GM21447 (cell line): ENCODE results near the gene MAD1L1.
"Not testable (repeated sequence)": the region's sequence is repeated elsewhere in the genome, so short reads cannot be mapped to it uniquely, and the experiment has no call there.

ENCODE experiments used
- ATAC-seq: cut with Tn5 transposase; IDR thresholded peaks from one replicate; pipeline ENCODE4 v1.9.1; 2021; ENCODE audit not compliant: unreplicated experiment

MAD1L1 gene

GRCh38 chr7:1848911-1849311 is 383.8 kb downstream of the MAD1L1 start:
- ATAC-seq: no peak

- ATAC-seq: no peak
Measured at GRCh38 chr7:1848013-1848640, 384.6 kb downstream of the MAD1L1 start.

GRCh38 chr7:1847260-1848001 is 385.3 kb downstream of the MAD1L1 start:
- no peak for ATAC-seq

GRCh38 chr7:1846331-1847065 is 386.2 kb downstream of the MAD1L1 start:
- no peak for ATAC-seq

- no peak for ATAC-seq
Measured at GRCh38 chr7:1845536-1846311, 387.0 kb downstream of the MAD1L1 start.

- ATAC-seq: no peak
Measured at GRCh38 chr7:1844951-1845390, 387.8 kb downstream of the MAD1L1 start.

GRCh38 chr7:1844336-1844950 is 388.3 kb downstream of the MAD1L1 start:
- no peak for ATAC-seq

- no peak for ATAC-seq
Measured at GRCh38 chr7:1843921-1844335, 388.8 kb downstream of the MAD1L1 start.

DNA sequence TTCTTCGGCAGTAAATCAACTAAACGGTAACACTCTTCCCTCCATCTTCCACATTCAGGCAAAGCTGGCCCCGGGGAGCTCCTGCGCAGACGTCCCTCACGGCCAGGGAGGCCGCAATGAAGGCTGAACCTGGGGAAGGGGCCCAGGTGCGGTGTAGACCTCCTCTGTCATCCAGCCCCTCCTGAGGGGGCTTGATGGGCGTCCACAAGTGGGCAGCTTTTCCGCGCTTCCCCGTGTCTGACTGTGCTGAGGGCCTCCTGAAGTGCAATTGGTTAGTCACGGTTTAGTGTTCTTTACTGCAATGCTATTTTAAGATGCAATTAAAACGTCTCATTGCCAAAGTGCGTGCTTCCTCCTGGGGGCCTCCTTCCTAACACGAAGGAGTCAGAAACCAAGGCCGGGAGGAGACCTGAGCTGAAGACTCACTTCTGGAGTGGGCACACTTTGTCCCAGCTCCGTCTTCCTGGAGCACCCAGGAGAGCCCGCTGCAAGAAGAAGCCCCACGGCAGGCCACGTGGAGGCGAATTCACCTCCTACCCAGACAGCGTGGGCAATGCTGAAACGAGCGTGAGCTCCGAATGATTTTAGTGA is 389.4 kb downstream of the MAD1L1 start:
- no peak for ATAC-seq

DNA sequence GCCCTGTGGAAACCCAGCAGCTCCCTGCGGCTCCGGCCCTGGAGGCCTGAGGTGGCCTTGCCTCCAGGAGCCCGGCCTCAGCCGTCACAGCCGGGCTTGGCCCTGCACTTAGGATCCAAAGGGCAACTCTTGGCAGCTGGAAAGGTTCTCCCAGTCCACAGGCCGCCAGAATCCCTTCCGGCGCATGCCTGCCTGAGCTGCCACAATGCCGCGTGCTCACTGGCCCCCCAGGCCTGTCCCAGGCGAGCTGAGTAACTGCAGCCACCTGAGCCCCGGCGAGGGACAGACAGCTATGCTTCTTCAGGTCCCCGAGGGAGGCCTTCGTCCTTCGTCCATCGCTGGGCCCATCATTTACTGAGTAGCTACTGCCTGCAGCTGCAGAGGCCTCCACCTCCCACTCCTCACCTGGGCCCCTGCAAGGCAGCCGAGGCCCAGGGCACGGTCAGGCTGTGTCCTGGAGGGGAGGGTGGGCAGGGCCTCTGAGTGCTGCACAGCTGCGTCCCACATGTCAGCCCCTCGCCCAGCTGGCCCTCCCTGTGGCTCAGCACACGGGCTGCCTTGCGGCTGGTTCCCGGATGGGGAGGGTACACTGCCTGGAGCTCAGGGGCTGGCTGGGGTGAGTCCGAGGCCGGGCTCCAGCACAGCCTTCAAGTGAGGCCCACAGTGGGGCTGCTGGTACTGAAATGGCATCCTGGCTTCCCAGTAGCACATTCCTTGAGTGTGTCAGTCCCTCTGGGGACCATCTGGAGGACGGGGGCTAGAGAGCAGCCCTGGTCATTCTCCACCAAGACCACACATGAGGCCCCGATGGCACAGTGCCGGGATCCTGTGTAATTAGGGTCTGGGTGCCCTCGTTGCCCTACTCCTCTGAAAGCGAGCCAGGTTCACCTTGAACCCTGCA is 390.2 kb downstream of the MAD1L1 start:
- ATAC-seq: no peak

DNA sequence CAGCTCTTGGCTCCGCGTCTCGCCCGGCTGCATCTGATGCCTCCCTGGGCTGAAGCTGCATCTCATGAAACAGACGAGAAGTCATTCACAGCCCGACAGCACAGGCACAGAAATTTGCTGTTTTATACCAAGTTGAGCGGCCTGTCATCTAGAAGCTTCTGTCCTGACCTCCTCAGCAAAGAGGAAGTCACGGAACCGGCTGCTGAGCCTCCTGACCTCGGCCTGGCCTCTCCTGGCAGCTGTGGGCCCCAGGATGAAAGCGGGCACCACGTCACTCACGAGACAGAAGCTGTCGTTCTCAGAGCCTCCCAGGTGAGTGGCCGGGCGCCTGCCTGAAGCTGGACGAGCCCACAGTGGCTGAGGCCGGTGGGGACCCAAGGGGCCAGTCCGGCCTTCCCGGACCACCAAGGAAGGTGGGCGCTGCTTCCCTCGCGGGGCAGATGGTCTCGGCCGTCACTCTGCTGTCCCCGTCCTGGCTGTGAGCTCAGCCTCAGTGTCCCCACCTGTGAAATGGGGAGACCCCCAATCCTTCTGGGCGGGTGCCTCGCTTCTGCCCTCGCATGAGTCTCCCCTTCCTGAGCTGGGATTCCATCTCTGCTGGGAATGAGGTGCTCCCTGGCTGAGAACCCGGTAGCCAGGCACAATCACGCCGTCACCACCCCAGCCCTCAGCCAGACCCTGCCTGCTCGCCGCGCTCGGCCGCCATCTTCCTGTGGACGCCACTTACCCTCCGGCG is 391.3 kb downstream of the MAD1L1 start:
- ATAC-seq: not testable (repeated sequence)

GRCh38 chr7:1840744-1841143 is 392.0 kb downstream of the MAD1L1 start:
- ATAC-seq: not testable (repeated sequence)

- ATAC-seq: no peak
Measured at GRCh38 chr7:1839701-1840100, 393.0 kb downstream of the MAD1L1 start.

DNA sequence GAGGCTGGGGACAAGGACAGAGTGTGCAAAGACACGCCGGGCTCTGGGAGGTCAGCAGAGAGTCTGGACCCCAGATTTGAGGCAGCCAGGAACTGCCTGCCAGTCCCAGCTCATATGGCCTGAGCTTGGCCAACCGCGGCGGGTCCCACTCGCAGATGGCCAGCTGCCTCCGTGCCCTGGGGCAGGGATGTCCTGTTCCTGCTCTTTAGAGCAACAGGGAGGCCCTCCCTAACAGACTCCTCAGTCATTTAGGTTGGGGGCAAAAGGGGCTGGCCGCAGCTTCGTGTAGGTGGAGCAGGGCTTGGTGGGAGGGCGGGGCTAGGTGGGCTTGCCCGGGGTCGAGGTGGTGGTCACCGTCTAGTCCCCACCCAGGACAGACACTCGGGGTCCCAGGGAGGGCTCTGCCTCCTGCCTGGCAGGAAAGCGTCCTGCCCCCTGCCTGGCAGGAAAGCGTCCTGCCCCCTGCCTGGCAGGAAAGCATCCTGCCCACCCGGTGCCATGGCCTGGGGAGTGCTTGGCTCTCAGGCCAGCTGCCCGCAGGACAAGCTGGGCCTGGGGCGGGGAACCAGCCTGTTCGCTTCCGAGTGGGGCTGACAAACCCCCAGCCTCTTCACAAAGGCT is 393.7 kb downstream of the MAD1L1 start:
- ATAC-seq: not testable (repeated sequence)

- ATAC-seq: not testable (repeated sequence)
Measured at GRCh38 chr7:1838544-1838872, 394.2 kb downstream of the MAD1L1 start.

GRCh38 chr7:1837696-1838543 is 394.8 kb downstream of the MAD1L1 start:
- ATAC-seq: not testable (repeated sequence)

GRCh38 chr7:1831933-1832535 is 400.7 kb downstream of the MAD1L1 start:
- not testable (repeated sequence) for ATAC-seq
